Large intestine (tissue), 1 donor: ENCODE data around the gene MS4A1. TPM values are rescaled to one million over a fixed set of nuclear protein-coding genes. Genes with fewer than 3 reads are reported as not detected.

Experiments used
- polyA plus RNA-seq: library from polyadenylated mRNA; unstranded; fragments of 120-200 nt; gene quantifications from one replicate; pipeline ENCODE4 v1.2.1, GENCODE V29; 2013

MS4A1 gene
- polyA plus RNA-seq, 1 donor = 0.67 TPM

Other genes starting within 250 kb of the MS4A1 start
- 0.85 TPM for gene MS4A4E, start 212.7 kb upstream of the MS4A1 start, polyA plus RNA-seq
- gene MS4A4A, start 175.2 kb upstream of the MS4A1 start, polyA plus RNA-seq = 11.9 TPM
- gene MS4A6E, start 128.6 kb upstream of the MS4A1 start, polyA plus RNA-seq = not detected
- gene MS4A7, start 77.3 kb upstream of the MS4A1 start, polyA plus RNA-seq = 15.7 TPM
- gene MS4A14, start 59.4 kb upstream of the MS4A1 start, polyA plus RNA-seq = 1.6 TPM
- gene MS4A5, start 26.3 kb upstream of the MS4A1 start, polyA plus RNA-seq = not detected
- gene MS4A12, start 36.9 kb downstream of the MS4A1 start, polyA plus RNA-seq = not detected
- gene MS4A13, start 59.5 kb downstream of the MS4A1 start, polyA plus RNA-seq = not detected
- 112 TPM for gene MS4A8, start 243.8 kb downstream of the MS4A1 start, polyA plus RNA-seq